ENCODE data around the gene GDI1. TPM values are rescaled to one million over a fixed set of nuclear protein-coding genes. Genes with fewer than 3 reads are reported as not detected.

GDI1 gene
- total RNA-seq, 1 donor: 106 TPM

DNA sequence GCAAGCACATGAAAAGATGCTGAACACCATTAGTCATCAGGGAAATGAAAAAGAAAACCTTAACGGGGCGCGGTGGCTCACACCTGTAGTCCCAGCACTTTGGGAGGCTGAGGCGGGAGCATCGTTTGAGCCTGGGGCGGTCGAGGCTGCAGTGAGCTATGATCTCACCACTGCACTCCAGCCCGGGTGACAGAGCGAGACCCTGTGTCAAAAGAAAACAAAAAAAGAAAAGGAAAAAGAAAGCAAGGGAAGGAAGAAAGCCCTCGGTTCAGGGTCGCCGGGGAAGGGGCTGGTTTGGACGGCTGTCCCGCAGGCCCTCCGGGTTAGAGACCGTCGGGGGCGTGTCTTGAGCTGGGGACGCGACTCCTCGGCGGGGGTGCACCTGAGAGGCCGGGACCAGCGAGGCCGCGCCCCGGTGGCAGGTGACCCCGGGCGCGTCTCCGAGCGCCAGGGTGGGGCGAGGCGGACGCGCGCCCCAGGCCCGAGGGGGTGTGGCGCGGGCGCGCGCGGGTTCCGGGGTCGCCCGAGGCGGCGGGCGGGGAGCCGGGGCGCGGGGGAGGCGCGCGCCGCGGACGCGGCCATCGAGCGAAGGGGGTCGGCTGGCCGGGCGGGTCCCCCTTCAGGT is 20.6 kb downstream of the GDI1 start:
- TF ChIP-seq, protein P1, sequence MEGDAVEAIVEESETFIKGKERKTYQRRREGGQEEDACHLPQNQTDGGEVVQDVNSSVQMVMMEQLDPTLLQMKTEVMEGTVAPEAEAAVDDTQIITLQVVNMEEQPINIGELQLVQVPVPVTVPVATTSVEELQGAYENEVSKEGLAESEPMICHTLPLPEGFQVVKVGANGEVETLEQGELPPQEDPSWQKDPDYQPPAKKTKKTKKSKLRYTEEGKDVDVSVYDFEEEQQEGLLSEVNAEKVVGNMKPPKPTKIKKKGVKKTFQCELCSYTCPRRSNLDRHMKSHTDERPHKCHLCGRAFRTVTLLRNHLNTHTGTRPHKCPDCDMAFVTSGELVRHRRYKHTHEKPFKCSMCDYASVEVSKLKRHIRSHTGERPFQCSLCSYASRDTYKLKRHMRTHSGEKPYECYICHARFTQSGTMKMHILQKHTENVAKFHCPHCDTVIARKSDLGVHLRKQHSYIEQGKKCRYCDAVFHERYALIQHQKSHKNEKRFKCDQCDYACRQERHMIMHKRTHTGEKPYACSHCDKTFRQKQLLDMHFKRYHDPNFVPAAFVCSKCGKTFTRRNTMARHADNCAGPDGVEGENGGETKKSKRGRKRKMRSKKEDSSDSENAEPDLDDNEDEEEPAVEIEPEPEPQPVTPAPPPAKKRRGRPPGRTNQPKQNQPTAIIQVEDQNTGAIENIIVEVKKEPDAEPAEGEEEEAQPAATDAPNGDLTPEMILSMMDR (IDR thresholded peaks at IDR 0.05; ENCODE audit: insufficient read depth, low read depth, low read length): no peak
- peak overlapping the region; percentile 54 for H3K4me3 ChIP-seq (ENCODE audit: low read depth, low read length)
- no peak for DNase-seq (ENCODE audit: low read depth)

DNA sequence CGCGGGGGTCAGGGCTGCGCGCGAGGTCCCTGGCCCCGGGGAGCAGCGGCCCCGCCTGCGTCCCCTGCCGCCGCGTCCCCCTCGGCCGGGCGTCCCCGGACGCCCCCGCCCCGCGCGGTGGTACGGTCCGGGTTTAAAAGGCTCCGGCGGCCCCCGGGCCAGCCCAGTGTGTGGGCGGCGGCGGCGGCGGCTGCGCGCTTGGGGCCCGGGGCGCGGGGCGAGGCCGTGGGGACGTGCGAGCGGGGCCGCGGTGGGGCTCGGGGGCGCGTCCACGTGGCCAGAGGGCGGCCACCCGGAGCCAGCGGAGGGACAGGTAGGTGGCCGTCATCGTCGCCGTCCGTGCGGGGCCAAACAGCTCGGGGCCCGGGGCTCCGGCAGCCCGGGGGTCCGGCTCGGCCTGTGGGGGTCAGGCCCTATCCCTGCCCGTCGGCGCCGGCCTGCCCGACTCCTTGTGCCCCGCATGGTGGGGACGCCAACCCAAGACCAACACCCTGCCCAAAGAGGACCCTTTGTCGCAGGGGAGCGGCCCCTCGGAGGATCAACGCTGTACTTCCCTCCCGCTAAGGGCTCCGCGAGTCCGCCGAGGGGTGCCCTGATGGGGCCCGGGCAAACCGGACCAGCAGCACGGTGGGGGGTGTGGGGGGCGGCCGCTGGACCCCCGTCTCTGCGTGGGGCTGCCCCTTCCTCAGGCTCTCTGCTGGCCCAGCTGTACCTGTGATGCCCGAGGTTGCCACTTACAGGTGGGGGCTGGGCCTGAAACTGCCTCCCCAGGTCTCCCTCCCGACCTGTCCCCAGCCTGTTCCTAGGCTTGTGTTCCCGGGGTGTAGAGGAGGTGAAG is 21.4 kb downstream of the GDI1 start, which contains the start of gene PLXNA3:
PLXNA3 (plus strand) TSS at position 166 of the 838 bp plus-strand sequence. CDS start 1,903 bp downstream, outside the sequence.
- TF ChIP-seq, protein P1 (IDR thresholded peaks at IDR 0.05; ENCODE audit: insufficient read depth, low read depth, low read length): no peak
- peak; percentile 40 for DNase-seq (ENCODE audit: low read depth)
- peak within 1 kb of the TSS; percentile 75 for H3K4me3 ChIP-seq (ENCODE audit: low read depth, low read length)

DNA sequence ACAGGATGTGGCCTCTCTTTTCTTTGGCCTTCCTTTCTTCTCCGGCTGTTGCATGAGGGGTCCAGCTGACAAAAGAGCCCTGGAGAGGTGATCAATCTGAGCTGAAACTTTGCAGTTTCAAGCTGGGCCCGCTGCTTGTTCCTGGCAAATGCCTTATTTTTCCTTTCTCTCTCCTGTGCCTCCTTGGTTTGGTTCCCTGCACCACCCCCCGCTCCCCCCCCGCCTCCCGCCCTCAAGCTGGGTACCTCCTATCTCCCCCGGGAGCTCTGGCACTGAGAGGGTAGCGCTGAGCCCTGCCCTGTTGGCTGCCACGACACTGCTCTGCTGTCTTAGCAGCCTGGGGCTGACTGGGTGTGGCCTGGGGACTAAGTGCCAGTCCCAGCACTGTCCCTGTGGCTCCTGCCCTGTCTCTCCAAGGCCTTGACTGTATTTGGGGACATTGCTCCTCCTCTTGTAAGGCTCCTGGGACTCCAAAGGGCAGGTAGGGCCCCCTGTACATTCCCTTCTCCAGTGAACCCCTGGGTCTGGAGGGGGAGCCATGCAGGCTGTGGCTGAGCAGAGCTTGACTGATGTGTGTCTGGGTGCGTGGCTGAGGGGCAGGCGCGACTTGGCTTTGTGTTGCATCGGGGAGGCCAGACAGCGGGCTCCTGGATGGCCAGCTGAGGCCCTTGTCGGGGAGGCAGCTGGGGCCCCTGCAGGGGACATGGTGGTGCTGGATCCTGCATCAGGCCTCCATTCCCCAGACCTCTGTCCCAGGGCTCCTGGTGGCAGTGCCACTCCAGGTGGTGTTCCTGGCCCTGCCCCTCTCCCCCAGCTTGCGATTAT is 22.2 kb downstream of the GDI1 start:
- no peak for DNase-seq (ENCODE audit: low read depth)
- peak overlapping the region; percentile 75 for H3K4me3 ChIP-seq (ENCODE audit: low read depth, low read length)

DNA sequence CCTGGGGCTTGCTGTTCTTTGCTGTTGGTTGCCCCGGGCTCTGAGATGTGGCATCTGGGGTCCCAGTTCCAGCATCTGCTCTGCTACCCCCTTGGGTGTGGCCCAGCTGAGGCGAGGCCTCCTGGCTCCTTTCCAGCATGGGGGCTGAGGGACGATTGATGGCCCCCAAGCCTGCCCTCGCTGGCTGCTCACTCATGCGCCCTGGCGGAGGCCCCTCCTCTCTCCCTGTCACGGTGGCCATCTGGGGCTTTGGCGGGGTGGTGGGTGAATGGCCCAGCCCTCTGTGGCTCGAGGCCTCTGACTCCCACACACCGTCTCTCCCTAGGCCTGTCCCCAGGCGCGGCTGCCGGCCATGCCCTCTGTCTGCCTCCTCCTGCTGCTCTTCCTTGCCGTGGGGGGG is 22.9 kb downstream of the GDI1 start:
- no peak for DNase-seq (ENCODE audit: low read depth)
- peak overlapping the region; percentile 75 for H3K4me3 ChIP-seq (ENCODE audit: low read depth, low read length)
- TF ChIP-seq, protein P1 (IDR thresholded peaks at IDR 0.05; ENCODE audit: insufficient read depth, low read depth, low read length): no peak

More for the DNA sequence above, 22.2 kb downstream of the GDI1 start:
- TF ChIP-seq, protein P1 (IDR thresholded peaks at IDR 0.05; ENCODE audit: insufficient read depth, low read depth, low read length): no peak

DNA sequence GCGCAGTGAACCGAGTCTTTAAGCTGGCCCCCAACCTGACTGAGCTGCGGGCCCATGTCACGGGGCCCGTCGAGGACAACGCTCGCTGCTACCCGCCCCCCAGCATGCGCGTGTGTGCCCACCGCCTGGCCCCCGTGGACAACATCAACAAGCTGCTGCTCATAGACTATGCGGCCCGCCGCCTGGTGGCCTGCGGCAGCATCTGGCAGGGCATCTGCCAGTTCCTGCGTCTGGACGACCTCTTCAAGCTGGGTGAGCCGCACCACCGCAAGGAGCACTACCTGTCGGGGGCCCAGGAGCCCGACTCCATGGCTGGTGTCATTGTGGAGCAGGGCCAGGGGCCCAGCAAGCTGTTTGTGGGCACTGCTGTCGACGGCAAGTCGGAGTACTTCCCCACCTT is 23.4 kb downstream of the GDI1 start:
- TF ChIP-seq, protein P1 (IDR thresholded peaks at IDR 0.05; ENCODE audit: insufficient read depth, low read depth, low read length): peak; percentile 28
- H3K4me3 ChIP-seq (ENCODE audit: low read depth, low read length): peak overlapping the region; percentile 75
- no peak for DNase-seq (ENCODE audit: low read depth)

DNA sequence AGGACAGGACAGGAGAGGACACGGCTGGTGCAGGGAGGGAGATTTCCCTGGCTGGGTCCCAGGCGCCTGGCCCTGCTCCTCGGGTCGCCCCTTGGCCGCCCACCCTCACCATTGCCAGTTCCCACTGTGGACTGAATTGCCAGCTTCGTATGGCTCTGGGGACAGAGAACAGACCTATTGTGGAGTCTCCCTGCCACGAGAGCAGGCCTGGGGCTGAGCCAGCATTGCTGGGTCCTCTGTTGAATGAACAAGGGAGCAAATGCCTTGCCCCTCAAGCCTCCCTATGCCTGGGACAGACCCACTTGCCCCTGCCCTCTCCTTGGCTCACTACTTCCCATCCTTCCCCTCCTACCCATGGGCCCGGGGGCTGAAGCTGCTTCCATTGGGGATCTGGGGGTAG is 25.4 kb downstream of the GDI1 start:
- TF ChIP-seq, protein P1 (IDR thresholded peaks at IDR 0.05; ENCODE audit: insufficient read depth, low read depth, low read length): no peak
- H3K4me3 ChIP-seq (ENCODE audit: low read depth, low read length): no peak overlapping the region
- no peak for DNase-seq (ENCODE audit: low read depth)
